AG04450 (cell line): Measurements from ENCODE around the gene SLC35F3. TPM values are rescaled to one million over a fixed set of nuclear protein-coding genes. Genes with fewer than 3 reads are reported as not detected.

Source experiments
- CTCF ChIA-PET: fragments of 300-600, 350-600 bp; formaldehyde crosslinking; extraction: SDS; loops from one replicate; lab custom pipeline; 2022; ENCODE audit warnings: antibody characterized with exemption, inconsistent platforms; lab: Charles Lee
- POLR2A ChIA-PET: fragments of 350-600 bp; formaldehyde crosslinking; extraction: SDS; loops from one replicate; lab custom pipeline; 2021; ENCODE audit warnings: antibody characterized with exemption, inconsistent platforms; lab: Yijun Ruan, JAX
- DNase-seq: peaks from one replicate; pipeline ENCODE4 v3.0.0-alpha.2; 2011; ENCODE audit warnings: low read depth, low spot score
- H3K27ac ChIP-seq: one replicate; pipeline ENCODE4 v1.5.1; 2012; ENCODE audit warnings: low read depth, low read length, control low read depth
- H3K27me3 ChIP-seq: one replicate; pipeline ENCODE4 v1.6.0; 2012; ENCODE audit warnings: low read length; ENCODE audit not compliant: control insufficient read depth, insufficient read depth
- H3K4me3 ChIP-seq: 2 replicates; pipeline ENCODE4 v1.5.1; 2011; ENCODE audit warnings: mild to moderate bottlenecking, low read depth, low read length, control low read depth
- H3K9me3 ChIP-seq: 2 replicates; pipeline ENCODE4 v1.5.1; 2012; ENCODE audit warnings: low read length; ENCODE audit not compliant: control insufficient read depth, insufficient read depth
- polyA plus RNA-seq: library from polyadenylated mRNA; depleted of rRNA; stranded (reverse); fragments of >200 nt; gene quantifications from 2 replicates; pipeline ENCODE4 v1.2.3, GENCODE V29; 2011
- TF ChIP-seq, protein P1 (sequence below): IDR thresholded peaks from 2 replicates; pipeline ENCODE4 v1.5.1; 2011; ENCODE audit warnings: low read depth, low read length, control low read depth, inconsistent platforms

Gene SLC35F3
- polyA plus RNA-seq, 1 experiment = 0.04 TPM

DNA sequence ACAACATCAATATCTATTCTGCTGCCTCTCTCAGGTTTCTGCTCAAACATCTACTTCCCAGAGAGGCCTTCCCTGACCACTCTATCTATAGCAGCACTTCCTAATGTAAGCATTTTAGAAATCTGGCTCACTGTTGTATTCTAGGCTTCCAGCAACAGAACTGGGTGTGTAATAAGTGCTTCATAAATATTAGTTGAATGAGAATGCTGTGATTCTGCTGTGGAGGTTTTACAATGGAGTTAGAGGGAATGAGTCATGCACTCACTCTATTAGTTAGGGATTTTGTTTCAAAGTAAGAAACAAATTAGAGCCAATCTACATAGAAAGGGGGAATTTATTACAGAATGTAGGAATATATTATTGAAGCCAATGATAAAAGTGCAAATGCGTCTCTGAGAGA is 38.6 kb upstream of the SLC35F3 start:
- no peaks in the 10 kb centered on the region for H3K27me3 ChIP-seq
- DNase-seq = no peak
- POLR2A ChIA-PET = no interaction called here
- TF ChIP-seq, protein P1, sequence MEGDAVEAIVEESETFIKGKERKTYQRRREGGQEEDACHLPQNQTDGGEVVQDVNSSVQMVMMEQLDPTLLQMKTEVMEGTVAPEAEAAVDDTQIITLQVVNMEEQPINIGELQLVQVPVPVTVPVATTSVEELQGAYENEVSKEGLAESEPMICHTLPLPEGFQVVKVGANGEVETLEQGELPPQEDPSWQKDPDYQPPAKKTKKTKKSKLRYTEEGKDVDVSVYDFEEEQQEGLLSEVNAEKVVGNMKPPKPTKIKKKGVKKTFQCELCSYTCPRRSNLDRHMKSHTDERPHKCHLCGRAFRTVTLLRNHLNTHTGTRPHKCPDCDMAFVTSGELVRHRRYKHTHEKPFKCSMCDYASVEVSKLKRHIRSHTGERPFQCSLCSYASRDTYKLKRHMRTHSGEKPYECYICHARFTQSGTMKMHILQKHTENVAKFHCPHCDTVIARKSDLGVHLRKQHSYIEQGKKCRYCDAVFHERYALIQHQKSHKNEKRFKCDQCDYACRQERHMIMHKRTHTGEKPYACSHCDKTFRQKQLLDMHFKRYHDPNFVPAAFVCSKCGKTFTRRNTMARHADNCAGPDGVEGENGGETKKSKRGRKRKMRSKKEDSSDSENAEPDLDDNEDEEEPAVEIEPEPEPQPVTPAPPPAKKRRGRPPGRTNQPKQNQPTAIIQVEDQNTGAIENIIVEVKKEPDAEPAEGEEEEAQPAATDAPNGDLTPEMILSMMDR = no peak
- H3K9me3 ChIP-seq = peaks cover 8% of the 10 kb centered on the region; the same call in 1 of the 2 replicates
- CTCF ChIA-PET = no interaction called here
- no peak overlapping the region for H3K4me3 ChIP-seq
- no peak overlapping the region for H3K27ac ChIP-seq

DNA sequence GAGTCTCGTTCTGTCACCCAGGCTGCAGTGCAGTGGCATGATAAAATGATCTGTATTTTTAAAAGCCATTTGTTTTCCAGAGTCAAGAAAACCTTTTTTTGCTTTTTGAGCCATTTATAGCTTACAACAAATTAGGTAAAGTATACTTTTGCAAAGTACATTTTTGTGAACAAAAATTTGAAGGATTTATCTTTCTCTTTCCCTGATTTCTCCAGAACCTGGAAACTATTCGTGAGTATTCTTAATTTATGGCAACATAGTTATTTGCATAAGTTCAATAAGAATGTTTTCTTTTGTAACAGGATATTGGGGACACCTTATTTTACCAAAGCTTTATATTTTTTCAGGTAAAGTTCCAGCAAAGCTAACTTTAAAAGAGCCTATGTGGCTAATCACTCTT is 37.4 kb upstream of the SLC35F3 start:
- POLR2A ChIA-PET = no interaction called here
- Histone ChIP-seq H3K27me3 (no peaks in the 10 kb centered on the region), H3K9me3 (peaks cover 8% of the 10 kb centered on the region; the same call in 1 of the 2 replicates), H3K27ac (no peak overlapping the region), H3K4me3 (no peak overlapping the region)
- no peak for DNase-seq
- CTCF ChIA-PET = no interaction called here
- TF ChIP-seq, protein P1 = no peak

- Histone ChIP-seq H3K9me3 (peaks cover 8% of the 10 kb centered on the region; the same call in 1 of the 2 replicates), H3K27me3 (no peaks in the 10 kb centered on the region), H3K27ac (no peak overlapping the region), H3K4me3 (no peak overlapping the region)
- no peak for DNase-seq
- TF ChIP-seq, protein P1 = no peak
- ChIA-PET CTCF (no interaction called here), POLR2A (no interaction called here)
Measured at GRCh38 chr1:233868461-233868860, 36.0 kb upstream of the SLC35F3 start.

DNA sequence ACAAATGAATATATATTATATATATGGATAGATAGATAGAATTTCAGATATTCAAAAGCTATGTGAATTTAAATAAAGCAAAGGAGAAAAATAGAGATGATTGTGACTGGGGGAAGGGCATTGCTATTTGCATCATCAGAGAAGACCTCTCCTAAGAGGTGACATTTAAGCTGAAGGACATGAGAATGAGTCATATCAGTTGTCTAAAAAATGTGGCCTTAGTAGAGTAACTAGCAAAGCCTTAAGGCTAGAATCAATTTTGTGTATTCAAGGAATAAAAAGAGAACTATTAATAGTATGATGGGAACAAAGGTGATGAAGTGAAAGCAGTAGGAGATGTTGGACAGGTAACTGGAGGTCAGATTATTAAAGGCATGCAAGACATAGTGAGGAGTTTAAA is 34.8 kb upstream of the SLC35F3 start:
- Histone ChIP-seq H3K4me3 (no peak overlapping the region), H3K9me3 (peaks cover 8% of the 10 kb centered on the region; the same call in 1 of the 2 replicates), H3K27ac (no peak overlapping the region), H3K27me3 (no peaks in the 10 kb centered on the region)
- POLR2A ChIA-PET = no interaction called here
- TF ChIP-seq, protein P1 = no peak
- DNase-seq = no peak
- CTCF ChIA-PET = interaction anchor here (0.6 kb wide), 1 partner anchor 505 kb away, joined by 3 read pairs; no protein-coding TSS in a partner anchor

- CTCF ChIA-PET = no interaction called here
- POLR2A ChIA-PET = no interaction called here
- no peaks in the 10 kb centered on the region for H3K27me3 ChIP-seq
- H3K27ac ChIP-seq = no peak overlapping the region
- TF ChIP-seq, protein P1 = no peak
- H3K4me3 ChIP-seq = no peak overlapping the region
- no peak for DNase-seq
- H3K9me3 ChIP-seq = no peaks in the 10 kb centered on the region; the same call in 1 of the 2 replicates
Measured at GRCh38 chr1:233873666-233874065, 30.8 kb upstream of the SLC35F3 start.
